NCI-H524 (cell line): Measurements from ENCODE around the gene RSPH6A.

ENCODE experiments used
- DNase-seq, 2 experiments: peaks; one replicate each; lab custom pipeline; 2025; lab: John Stamatoyannopoulos, UW

The RSPH6A gene

DNA sequence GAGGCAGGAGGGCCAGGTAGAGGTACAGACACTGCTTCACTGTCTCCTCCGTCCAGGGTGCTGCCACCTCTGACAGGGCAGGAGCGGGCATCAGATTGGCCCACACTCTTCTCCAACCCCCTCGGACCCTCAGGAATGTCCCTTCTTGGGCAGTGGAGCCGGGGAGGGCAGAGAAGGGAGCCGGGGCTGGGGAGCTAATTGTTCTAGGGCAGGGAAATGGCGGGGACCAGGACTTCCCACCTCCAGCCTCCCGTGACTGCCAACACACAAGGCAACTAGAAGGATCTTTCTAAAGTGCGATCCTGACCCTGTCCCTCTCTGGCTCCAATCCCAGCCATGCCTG, 10.1 kb upstream of the RSPH6A start:
- DNase-seq = no peak

GRCh38 chr19:45824531-45825262, 9.6 kb upstream of the RSPH6A start:
- no peak for DNase-seq

- no peak for DNase-seq
Measured at GRCh38 chr19:45824041-45824471, 8.9 kb upstream of the RSPH6A start.

DNA sequence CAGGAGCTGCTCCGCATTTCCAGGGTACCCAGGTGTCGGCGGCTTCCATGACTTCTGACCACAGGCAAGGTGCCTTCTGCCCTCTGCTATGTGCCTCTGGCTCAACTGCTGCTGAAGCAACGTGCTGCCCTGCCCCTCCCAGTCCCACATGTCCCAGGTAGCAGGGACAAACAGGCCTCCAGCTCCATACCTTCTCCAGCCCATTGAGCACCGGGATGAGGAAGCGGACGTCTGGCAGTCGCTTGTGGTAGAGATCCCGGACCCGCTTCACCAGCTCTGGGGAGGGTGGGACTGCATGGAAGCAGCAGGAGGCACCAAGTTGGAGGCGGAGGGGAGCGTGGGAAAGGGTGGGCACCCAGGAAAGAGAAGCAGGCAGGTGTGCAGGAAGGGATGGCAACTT, 8.1 kb upstream of the RSPH6A start:
- no peak for DNase-seq

DNA sequence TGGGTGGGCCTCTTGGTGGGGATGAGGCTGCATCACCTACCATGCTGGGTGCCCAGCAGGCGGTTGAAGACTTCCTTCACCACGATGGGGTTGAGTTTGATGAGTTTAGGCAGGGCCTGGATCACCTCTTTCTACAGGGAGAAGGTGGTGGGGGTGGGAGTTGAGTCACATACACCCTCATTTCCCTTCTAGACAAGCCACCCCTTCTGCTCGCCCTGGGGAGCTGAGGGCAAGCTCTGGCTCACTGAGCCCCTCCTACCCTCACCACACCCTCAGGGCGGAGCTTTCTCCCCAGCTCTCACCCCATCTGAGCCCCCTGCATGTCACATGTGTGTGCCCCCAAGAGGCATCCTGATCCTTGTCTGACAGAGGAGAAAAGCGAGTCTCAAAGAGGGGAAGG, 7.6 kb upstream of the RSPH6A start:
- DNase-seq = no peak

DNA sequence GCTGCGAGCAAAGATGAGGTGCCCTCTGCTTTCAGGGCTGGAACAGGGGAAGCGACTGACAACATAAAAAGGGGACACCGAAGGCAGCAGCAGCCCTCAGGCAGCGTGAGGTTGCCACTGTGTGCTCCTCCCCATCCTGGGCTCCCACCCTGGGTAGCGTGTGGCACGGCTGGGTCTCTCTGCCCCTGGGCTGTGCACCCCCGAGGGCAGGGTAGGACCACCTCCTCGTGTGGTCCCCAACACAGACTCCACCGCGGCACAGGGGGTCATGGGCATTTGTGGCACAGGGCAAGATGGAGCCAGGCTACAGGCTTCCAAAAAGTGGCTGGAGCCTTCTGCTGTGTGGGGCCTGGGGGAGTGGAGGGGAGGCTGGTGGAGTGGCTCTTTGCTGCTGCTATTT, 6.5 kb upstream of the RSPH6A start:
- no peak for DNase-seq

- DNase-seq = no peak
Measured at GRCh38 chr19:45821103-45821521, 6.0 kb upstream of the RSPH6A start.

- DNase-seq = no peak
Measured at GRCh38 chr19:45820413-45821102, 5.5 kb upstream of the RSPH6A start.

DNA sequence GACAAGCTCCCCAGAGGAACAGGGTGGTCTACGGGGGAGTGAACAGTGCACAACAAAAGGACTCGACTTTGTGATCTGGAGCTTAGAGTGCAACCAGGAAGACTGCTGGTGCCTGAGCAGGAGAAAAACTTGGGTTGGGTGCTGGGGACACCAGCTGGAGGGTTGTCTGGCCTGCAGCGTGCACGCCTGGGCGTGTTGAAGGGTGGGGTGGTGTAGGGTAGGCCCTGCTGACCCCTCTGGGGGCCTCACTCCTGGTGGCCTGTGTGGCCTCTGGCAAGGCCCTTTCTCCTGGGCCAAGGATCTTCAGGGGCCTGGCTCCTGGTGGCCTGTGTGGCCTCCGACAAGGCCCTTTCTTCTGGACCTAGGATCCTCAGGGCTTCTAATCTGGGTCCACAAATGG, 4.7 kb upstream of the RSPH6A start:
- no peak for DNase-seq

DNA sequence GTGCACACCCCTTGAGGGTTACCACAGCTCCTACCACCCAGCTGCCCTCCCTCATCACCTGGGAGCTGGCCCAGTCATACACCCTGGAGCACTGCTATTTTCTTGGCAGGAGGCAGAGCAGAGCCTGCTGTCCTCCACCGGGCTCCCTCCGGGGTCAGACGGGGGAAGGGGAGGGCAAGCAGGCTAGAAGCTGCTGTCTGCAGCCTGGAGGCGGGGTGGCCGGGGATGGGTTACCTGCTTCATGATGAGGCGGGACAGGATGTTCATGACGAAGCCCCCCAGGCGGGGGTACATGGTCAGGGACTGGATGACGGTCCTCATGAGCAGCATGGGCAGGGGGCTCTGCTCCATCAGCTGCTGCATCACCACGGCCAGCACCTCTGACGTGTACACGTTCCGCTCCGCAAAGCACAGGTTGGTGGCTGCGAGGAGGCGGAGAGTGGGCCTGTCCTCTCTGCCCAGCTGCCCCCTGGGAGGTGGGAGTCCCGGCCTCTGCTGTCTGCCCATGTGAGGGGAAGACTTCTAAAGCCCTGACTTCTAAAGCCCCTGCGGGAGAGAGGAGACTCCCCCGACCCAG, 2.7 kb upstream of the RSPH6A start:
- DNase-seq = no peak

GRCh38 chr19:45817010-45817724, 2.1 kb upstream of the RSPH6A start:
- DNase-seq = peak; percentile 68 to 87

DNA sequence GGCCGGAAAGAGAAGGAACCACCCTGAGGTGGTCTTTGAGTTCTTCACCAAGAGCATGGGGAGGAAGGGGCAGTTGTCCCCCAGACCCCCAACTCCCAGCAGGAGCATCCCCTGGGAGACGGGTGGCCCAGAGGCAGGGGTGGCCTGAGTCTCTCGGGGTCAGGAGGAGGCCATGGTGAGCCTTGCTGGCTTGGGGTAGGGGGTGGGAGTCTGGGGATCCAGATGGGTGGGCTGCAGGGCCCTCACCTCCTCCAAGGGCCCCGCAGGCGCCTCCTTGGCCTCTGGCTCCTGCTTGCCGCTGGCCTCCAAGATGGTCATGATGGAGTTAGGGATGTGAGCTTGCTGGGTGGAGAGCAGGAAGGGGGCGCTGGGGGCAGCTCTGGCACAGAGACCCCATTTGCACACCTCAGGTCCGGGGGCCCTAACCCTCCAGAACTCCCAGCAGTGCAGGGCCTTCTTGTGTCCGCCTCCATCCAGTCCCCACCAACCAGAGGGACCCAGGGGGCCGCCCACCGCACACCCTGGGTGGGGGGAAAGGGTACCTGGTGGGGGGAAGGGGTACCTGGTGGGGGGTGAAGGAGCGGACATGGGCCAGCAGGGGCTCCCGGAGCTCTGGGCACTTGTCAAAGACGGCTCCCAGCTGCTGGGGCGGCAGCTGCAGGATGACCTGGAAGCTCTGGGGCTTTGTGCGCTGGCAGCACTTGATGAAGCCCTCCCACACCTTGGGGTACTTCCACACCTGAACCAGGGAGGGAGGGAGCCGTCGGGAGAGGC, 1.3 kb upstream of the RSPH6A start:
- DNase-seq = no peak

DNA sequence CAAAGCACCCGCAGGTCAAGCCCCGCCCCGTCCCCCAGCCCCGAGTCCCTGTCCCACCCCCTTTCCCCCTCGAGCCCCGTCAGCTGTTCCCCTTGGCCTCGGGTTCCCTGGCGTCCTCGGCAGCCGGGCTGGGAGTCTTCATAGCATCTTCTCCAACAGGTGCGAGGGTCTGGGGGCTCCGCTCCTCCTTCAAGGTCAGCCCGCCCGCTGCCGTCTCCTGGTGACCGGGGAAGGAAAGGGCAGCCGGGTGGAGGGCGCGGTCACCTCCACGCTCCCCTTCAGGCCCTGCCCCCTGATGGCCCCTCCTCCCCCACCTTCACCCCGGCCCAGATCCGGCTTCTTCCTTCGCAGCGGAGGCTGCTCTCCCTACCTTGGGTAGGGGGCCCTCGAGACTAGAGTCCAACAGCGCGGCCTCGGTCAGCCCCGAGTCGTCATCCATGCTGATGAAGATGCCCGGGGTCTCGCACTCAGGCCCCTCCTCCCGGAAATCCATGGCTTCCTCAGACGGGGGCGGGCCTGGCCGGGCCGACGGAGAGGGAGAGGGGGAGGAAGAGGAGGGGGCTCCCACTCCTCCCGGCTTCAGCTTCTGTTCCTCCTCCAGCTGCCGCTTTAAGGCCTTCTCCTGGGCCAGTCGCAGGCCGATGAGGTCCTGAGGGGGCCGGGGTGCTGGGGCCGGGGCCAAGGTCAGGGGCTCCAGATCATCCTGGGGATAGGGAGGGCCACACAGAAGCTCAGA, 541 bp upstream of the RSPH6A start:
- DNase-seq = no peak

- DNase-seq = no peak
Measured at GRCh38 chr19:45814166-45814780, 835 bp downstream of the RSPH6A start.

GRCh38 chr19:45812297-45812696, 2.8 kb downstream of the RSPH6A start:
- DNase-seq = no peak

- peak; percentile 60 to 80 for DNase-seq
Measured at GRCh38 chr19:45809643-45810159, 5.4 kb downstream of the RSPH6A start.

- DNase-seq = no peak
Measured at GRCh38 chr19:45805719-45806118, 9.4 kb downstream of the RSPH6A start.

- no peak for DNase-seq
Measured at GRCh38 chr19:45804959-45805230, 10.2 kb downstream of the RSPH6A start.

- DNase-seq = no peak
Measured at GRCh38 chr19:45804140-45804958, 10.8 kb downstream of the RSPH6A start.

- no peak for DNase-seq
Measured at GRCh38 chr19:45801603-45802175, 13.4 kb downstream of the RSPH6A start.
